Fibroblast of mammary gland (primary cell): Measurements from ENCODE around the gene AFF3.

Experiments
- DNase-seq: peaks from one replicate; pipeline ENCODE4 v3.0.0-alpha.2; 2010; ENCODE audit warnings: low read depth
- H3K4me3 ChIP-seq: 2 replicates; pipeline ENCODE4 v1.5.1; 2011; ENCODE audit warnings: low read depth, mild to moderate bottlenecking, low read length, moderate library complexity; ENCODE audit not compliant: control insufficient read depth
- CTCF ChIP-seq: conservative IDR thresholded peaks from 2 replicates; pipeline ENCODE4 v1.5.1; 2011; ENCODE audit warnings: low read depth, low read length, inconsistent platforms; ENCODE audit not compliant: control insufficient read depth, insufficient read depth

The AFF3 gene

DNA sequence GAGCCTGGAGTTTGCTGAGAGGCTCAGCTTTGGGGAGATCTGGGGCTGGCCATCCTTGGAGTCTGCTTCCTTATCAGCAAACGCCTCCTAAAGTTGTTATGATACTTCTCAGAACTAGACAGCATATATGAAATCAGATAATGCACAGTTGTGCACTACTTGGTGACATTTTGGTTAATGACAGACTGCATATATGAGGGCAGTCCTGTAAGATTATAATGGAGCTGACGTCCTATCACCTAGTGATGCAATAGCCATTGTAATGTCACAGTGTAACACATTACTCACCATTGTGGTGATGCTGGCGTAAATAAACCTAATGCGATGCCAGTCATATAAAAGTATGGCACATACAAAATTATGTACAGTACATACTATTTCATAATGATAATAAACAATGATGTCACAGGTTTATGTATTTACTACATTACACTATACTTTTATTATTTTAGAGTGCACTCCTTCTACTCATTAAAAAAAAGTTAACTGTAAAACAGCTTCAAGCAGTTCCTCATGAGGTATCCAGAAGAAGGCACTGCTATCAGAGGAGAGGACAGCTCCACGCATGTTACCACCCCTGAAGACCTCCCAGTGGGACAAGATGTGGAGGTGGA, 354.5 kb downstream of the AFF3 start:
- no peak for DNase-seq
- no peak for TF ChIP-seq CTCF
- H3K4me3 ChIP-seq, result no peak overlapping the region

DNA sequence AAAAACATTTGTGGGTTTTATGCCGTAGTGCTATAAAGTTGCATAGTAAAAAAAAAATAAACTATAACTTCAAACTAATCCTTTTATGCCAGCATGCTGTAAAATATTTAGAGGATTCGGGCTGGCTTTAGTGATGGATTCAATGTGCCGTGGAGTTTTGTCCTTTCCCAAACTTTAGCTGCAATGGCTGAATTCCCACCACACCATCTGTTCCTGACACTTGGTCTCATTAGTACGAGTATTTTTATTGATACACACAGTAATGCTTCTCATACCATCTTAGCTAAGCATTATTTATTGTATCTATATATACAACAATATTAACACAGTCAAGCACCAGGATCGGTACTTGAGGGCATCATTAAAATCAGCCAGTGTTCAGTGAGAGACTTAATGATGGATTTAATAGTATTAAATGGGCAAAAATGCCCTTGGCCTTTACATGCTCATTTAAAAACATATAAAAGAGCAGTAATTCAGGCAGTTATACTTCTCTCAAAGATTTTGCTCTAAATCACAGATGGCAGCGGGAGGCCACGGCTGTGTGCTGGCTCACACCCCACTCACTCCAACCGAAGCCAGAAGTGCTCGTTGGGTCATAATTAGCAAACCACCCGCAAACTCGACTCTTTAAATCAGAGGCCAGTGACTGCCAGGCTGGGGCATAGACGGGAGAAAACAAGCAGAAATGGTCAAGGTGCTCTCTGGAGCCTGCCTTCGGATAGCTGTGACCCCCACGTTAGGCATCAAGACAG, 355.6 kb downstream of the AFF3 start:
- TF ChIP-seq CTCF, result no peak
- no peak overlapping the region for H3K4me3 ChIP-seq
- no peak for DNase-seq

- no peak for TF ChIP-seq CTCF
- H3K4me3 ChIP-seq, result no peak overlapping the region
- no peak for DNase-seq
These were observed 357.4 kb downstream of the AFF3 start for GRCh38 chr2:99784946-99785345.

- TF ChIP-seq CTCF, result no peak
- H3K4me3 ChIP-seq, result no peak overlapping the region
- no peak for DNase-seq
These were observed 358.1 kb downstream of the AFF3 start for GRCh38 chr2:99784282-99784681.

DNA sequence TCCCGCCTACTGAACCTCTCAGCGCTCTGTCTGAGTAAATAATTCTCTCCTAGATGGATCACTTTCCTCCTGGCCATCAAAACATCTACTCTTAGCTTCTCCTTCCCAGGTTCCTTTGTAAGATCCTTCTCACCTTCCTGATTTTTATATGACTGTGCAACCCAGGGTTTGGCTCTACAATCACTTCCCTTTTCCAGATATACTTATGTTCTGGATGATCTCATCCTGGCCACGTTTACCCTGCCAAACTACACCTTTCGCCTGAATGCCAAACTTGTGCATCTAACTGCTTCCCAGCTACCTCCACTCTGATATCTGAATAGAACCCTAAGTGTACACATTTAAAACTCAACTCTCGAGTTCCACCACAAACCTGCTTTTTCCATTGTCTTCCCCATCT, 362.1 kb downstream of the AFF3 start:
- H3K4me3 ChIP-seq, result no peak overlapping the region
- TF ChIP-seq CTCF, result no peak
- no peak for DNase-seq

DNA sequence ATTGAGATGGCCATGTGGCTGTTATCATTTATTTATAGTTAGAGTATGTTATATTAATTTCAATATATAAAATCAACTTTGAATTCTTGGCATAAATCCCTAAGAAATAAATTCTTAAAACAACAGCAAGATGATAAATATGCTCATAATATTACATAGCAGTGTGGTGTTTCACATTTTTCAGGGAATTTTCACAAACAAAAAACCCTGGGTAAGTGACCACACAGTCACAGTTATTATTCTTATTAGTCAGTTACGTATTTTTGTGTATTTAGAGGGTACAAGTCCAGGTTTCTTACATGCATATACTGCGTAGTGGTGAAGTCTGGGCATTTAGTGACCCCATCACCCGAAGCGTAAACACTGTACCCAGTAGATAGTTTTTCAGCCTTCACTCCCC, 363.1 kb downstream of the AFF3 start:
- TF ChIP-seq CTCF, result no peak
- no peak overlapping the region for H3K4me3 ChIP-seq
- DNase-seq, result no peak
